ENCODE data around the gene SNHG17.
A peak's percentile ranks its signal among the peaks of the same experiment; 100 is the strongest.
"Not testable (repeated sequence)": the region's sequence is repeated elsewhere in the genome, so short reads cannot be mapped to it uniquely, and the experiment has no call there.

SNHG17 gene

DNA sequence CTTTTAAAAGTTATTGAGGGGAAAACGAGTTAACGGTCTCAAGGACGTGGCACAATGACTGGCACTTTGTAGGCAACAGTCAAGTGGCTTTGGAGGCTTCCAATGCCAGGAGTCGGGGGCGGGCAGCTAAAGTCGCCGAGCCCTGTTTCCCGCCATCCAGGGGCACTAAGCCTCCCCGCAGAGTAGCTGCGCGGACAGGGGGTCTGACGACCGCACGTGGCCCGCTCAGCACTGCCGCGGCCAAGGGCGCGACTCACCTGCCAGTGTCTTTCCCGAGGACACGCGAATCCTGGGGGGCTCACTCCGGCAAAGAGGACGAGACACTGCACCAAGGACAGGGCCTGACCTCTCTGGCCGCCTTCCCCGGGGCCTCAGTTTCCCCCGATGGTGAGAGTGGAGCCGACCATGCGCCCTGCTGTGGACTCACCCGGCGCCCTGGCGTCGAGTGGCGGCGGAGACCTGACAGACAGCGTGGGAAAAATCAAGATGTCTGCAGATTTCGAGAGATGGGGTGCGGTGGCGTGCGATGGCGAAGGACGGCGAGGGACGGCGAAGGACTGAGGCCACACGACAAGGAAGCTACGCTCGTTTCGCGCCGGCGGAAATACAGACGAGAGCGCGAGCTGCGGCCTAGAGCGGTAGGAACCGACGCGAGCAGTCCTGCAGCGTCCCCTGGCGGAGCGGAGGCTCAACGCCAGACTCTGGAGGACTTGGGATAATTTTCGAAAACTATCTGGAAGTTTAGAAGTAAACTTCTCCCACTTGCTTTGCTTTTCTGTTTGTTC is at the start of gene SNHG17:
Gene SNHG17 (minus strand): TSS at position 559 of the 785 bp plus-strand sequence.
- Histone ChIP-seq H3K27ac (ENCODE audit: low read depth, low read length) (peak within 1 kb of the TSS; percentile 71), H3K9me3 (ENCODE audit: low read length) (no peaks in the 10 kb centered on the region), H3K4me1 (ENCODE audit: insufficient read depth, low read length) (peaks cover 10% of the 10 kb centered on the region), H3K9ac (ENCODE audit: low read length) (peak within 1 kb of the TSS; percentile 67), H3K27me3 (ENCODE audit: control insufficient read depth in 1 of 2, insufficient read depth in 2 of 2, low read length in 2 of 2) (no peaks in the 10 kb centered on the region), H3K4me3 (ENCODE audit: low read depth in 1 of 2, low read length in 2 of 2) (peak within 1 kb of the TSS; percentile 52 to 80), H3K36me3 (ENCODE audit: insufficient read depth, low read length) (peaks cover 38% of the 10 kb centered on the region)

DNA sequence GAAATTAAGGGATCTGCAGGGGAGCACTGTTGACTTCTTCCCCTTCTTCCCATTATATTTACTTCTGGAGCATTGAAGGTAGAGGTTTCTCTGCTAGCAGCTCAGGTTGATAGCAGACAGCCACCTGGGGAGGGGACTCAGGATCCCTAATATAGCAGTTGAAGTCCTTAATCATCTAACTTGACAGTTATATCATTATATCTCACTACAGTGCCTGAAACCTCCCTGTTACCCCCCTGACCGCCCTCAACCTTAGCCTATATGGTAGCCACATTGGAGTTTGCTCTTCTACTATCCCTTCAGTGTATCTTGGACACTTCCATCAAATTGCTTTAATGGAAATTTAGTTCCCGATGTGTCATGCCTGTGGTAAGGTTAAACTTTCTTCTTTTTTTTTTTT is 44.5 kb upstream of the SNHG17 start:
- no peaks in the 10 kb centered on the region for H3K9me3 ChIP-seq (ENCODE audit: low read length)
- no peak overlapping the region for H3K27ac ChIP-seq (ENCODE audit: low read depth, low read length)
- H3K4me1 ChIP-seq (ENCODE audit: insufficient read depth, low read length) = no peaks in the 10 kb centered on the region
- H3K4me3 ChIP-seq (ENCODE audit: low read depth in 1 of 2, low read length in 2 of 2) = no peak overlapping the region
- H3K9ac ChIP-seq (ENCODE audit: low read length) = no peak overlapping the region
- no peaks in the 10 kb centered on the region for H3K36me3 ChIP-seq (ENCODE audit: insufficient read depth, low read length)
- H3K27me3 ChIP-seq (ENCODE audit: control insufficient read depth in 1 of 2, insufficient read depth in 2 of 2, low read length in 2 of 2) = no peaks in the 10 kb centered on the region

DNA sequence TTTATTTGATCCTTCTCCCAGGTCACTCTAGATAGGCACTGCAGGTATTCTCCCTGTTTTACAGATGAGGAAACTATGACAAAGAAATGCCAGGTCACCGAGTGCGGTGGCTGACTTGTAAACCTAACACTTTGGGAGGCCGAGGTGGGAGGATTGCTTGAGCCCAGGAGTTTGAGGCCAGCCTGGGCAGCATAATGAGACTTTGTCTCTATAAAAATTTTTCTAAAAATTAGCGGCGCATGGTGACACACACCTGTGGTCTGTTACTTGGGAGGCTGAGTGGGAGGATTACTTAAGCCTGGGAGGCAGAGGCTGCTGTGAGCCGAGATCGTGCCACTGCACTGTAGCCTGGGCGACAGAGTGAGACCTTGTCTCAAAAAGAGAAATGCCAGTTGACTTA is 42.6 kb upstream of the SNHG17 start:
- Histone ChIP-seq H3K27me3 (ENCODE audit: control insufficient read depth in 1 of 2, insufficient read depth in 2 of 2, low read length in 2 of 2) (no peaks in the 10 kb centered on the region), H3K4me3 (ENCODE audit: low read depth in 1 of 2, low read length in 2 of 2) (no peak overlapping the region), H3K4me1 (ENCODE audit: insufficient read depth, low read length) (peaks cover 11% of the 10 kb centered on the region), H3K9me3 (ENCODE audit: low read length) (no peaks in the 10 kb centered on the region), H3K9ac (ENCODE audit: low read length) (no peak overlapping the region), H3K36me3 (ENCODE audit: insufficient read depth, low read length) (no peaks in the 10 kb centered on the region), H3K27ac (ENCODE audit: low read depth, low read length) (no peak overlapping the region)

DNA sequence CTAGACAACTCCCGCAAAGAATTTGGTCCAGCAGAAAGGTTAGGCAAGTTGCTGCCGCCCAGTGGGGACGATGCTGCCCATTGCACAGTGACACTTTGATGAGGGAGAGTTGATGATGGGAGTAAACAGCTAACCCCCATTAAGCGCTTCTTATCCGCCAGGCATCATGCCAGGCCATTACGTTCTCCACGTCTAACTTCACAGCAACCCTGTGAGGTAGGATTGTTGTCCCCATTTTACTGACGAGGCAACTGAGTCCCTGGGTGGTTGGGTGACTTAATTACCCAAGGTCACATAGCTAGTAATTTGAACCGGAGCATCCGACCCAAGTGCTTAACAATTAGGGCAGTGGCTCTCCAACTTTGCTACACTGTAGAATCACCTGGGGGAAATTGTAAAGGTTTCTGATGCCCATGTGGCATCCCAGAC is 38.3 kb upstream of the SNHG17 start:
- H3K27ac ChIP-seq (ENCODE audit: low read depth, low read length) = peak overlapping the region; percentile 89
- H3K36me3 ChIP-seq (ENCODE audit: insufficient read depth, low read length) = no peaks in the 10 kb centered on the region
- H3K27me3 ChIP-seq (ENCODE audit: control insufficient read depth in 1 of 2, insufficient read depth in 2 of 2, low read length in 2 of 2) = no peaks in the 10 kb centered on the region
- no peaks in the 10 kb centered on the region for H3K9me3 ChIP-seq (ENCODE audit: low read length)
- peak overlapping the region; percentile 70 to 75 for H3K4me3 ChIP-seq (ENCODE audit: low read depth in 1 of 2, low read length in 2 of 2)
- no peak overlapping the region for H3K9ac ChIP-seq (ENCODE audit: low read length)
- peaks cover 11% of the 10 kb centered on the region for H3K4me1 ChIP-seq (ENCODE audit: insufficient read depth, low read length)

DNA sequence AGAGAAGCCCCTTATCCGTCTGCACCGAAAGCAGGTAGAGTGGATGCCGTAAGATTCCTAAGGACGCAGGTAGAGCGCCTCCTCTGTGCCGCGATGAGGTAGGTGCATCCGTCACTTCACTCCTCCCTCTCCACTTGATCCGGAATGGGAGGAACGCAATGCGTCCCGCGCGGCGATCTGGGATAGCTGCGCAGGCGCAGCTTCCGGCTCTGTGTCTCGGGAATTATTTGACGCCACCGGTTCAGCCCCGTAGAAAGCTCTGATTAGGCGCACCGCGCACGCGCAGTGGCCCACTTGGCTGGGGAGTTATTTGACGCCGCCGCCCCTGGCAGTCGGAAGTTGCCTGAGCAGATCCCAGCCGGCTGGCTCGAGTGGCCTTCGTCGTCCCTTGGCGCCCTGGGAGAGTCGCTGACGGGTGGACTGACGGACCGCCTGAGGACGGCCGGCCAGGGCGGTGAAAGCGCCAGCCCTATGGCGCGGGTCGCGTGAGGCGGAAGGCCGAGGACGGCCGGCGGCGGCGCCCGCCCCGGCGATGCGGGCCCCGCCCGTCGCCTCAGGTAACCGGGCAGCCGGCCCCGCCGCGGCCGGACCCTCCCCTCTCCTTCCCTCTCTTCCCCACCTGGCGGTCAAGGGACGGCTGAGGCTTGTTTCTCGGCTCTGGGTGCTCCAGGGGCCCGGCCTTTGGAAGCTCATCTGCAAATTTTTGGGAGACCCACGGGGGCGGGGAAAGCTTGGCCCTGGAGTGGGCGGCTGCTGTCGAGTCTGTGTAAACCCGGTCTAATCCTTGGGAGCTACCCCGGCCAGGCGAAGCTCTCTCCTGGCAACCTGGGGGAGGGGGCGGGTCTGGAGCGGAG is 37.6 kb upstream of the SNHG17 start, which contains the start of gene RALGAPB:
Gene RALGAPB (plus strand): TSS at position 331 of the 854 bp plus-strand sequence. CDS start 15,590 bp downstream, outside the sequence.
- Histone ChIP-seq H3K9ac (ENCODE audit: low read length) (peak within 1 kb of the TSS; percentile 28), H3K4me1 (ENCODE audit: insufficient read depth, low read length) (peaks cover 11% of the 10 kb centered on the region), H3K9me3 (ENCODE audit: low read length) (no peaks in the 10 kb centered on the region), H3K36me3 (ENCODE audit: insufficient read depth, low read length) (no peaks in the 10 kb centered on the region), H3K27ac (ENCODE audit: low read depth, low read length) (peak within 1 kb of the TSS; percentile 89), H3K4me3 (ENCODE audit: low read depth in 1 of 2, low read length in 2 of 2) (peak within 1 kb of the TSS; percentile 70 to 75), H3K27me3 (ENCODE audit: control insufficient read depth in 1 of 2, insufficient read depth in 2 of 2, low read length in 2 of 2) (no peaks in the 10 kb centered on the region)

DNA sequence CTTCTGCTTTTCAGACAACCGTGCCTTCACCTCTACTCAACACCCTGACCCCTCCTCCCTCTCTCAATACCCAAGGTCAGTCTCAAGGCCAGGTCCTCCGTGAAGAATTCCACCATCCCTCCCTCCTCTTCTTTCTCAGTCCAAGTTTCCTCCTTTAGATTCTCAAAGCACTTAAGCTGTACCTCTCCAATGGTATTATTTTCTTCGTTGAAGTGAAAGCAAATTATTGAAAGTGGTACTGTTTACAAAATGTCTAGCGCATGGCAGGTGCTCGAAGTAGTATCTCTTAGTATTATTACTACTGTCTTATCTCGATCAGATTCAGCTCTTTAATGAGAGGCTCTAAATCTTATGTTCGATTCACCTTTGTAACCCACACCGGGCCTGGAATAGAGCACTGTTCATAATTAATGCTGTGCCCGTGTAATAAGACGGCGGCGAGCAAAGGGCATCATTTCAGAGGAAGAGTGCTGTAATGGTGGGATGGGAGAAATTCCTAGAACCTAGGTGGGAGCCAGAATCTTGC is 36.9 kb upstream of the SNHG17 start:
- Histone ChIP-seq H3K27me3 (ENCODE audit: control insufficient read depth in 1 of 2, insufficient read depth in 2 of 2, low read length in 2 of 2) (no peaks in the 10 kb centered on the region), H3K27ac (ENCODE audit: low read depth, low read length) (peak overlapping the region; percentile 89), H3K9me3 (ENCODE audit: low read length) (no peaks in the 10 kb centered on the region), H3K4me3 (ENCODE audit: low read depth in 1 of 2, low read length in 2 of 2) (peak overlapping the region; percentile 12 to 75), H3K36me3 (ENCODE audit: insufficient read depth, low read length) (no peaks in the 10 kb centered on the region), H3K9ac (ENCODE audit: low read length) (peak overlapping the region; percentile 28), H3K4me1 (ENCODE audit: insufficient read depth, low read length) (peaks cover 11% of the 10 kb centered on the region)

DNA sequence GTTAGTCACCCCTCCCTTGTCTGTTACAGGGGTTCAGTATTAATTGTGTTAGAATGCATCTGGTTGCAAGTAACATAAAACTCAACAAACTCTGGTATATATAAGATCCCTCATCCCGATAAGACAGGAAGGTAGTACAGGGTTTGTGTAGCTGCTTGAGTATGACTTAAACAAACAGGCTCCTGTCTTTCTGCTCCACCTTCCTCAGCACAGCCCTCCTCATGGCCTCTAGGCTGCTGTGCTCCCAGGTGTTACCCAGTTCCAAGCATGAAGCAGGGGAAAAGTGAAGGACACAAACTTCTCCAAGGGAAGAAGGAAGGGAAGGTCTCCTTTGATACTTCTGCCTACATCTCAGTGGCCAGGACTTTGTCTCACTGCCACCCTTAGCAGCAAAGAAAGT is 36.1 kb upstream of the SNHG17 start:
- Histone ChIP-seq H3K4me3 (ENCODE audit: low read depth in 1 of 2, low read length in 2 of 2) (no peak overlapping the region), H3K9me3 (ENCODE audit: low read length) (no peaks in the 10 kb centered on the region), H3K9ac (ENCODE audit: low read length) (no peak overlapping the region), H3K27me3 (ENCODE audit: control insufficient read depth in 1 of 2, insufficient read depth in 2 of 2, low read length in 2 of 2) (no peaks in the 10 kb centered on the region), H3K27ac (ENCODE audit: low read depth, low read length) (no peak overlapping the region), H3K4me1 (ENCODE audit: insufficient read depth, low read length) (peaks cover 11% of the 10 kb centered on the region), H3K36me3 (ENCODE audit: insufficient read depth, low read length) (no peaks in the 10 kb centered on the region)

DNA sequence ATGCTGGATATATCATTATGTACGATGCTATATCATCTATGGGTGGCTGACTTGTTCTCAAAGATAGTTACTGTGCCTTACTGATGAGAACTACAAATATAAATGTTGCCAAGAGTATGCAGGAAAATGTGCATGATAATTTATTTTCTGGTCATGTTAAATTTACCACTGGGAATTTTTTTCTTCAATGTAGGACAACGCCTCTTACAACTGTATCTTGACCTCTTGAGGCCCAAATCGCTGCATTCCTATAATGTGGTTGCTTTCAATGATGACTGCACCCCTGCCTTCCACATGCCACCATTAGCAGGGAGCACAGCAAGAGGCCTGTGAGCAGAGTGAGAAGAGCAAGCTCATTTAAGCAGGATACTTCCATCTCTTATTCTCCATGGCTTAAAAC is 31.9 kb upstream of the SNHG17 start:
- no peaks in the 10 kb centered on the region for H3K36me3 ChIP-seq (ENCODE audit: insufficient read depth, low read length)
- H3K9ac ChIP-seq (ENCODE audit: low read length) = no peak overlapping the region
- H3K4me1 ChIP-seq (ENCODE audit: insufficient read depth, low read length) = no peaks in the 10 kb centered on the region
- H3K9me3 ChIP-seq (ENCODE audit: low read length) = no peaks in the 10 kb centered on the region
- H3K27me3 ChIP-seq (ENCODE audit: control insufficient read depth in 1 of 2, insufficient read depth in 2 of 2, low read length in 2 of 2) = no peaks in the 10 kb centered on the region
- H3K27ac ChIP-seq (ENCODE audit: low read depth, low read length) = no peak overlapping the region
- no peak overlapping the region for H3K4me3 ChIP-seq (ENCODE audit: low read depth in 1 of 2, low read length in 2 of 2)

DNA sequence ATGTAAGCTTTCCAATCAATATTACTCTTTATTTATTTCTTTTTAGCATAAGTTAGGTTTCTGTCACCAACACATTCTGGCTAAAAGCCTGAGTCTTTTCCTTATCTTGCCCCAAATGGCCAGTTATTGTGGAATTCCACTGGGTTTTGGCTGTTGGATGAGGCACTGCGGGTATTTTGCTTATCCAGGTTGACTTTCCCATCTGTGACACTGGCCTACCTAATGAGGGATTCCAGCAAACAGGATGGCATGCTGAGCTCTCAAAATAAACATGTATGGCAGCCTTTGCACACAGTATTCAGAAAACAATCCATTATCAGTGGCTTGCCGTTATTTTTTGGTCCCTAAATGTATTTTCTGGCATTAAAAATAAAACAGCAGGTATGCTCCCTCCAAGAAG is 31.0 kb upstream of the SNHG17 start:
- no peak overlapping the region for H3K9ac ChIP-seq (ENCODE audit: low read length)
- H3K9me3 ChIP-seq (ENCODE audit: low read length) = no peaks in the 10 kb centered on the region
- H3K36me3 ChIP-seq (ENCODE audit: insufficient read depth, low read length) = no peaks in the 10 kb centered on the region
- no peak overlapping the region for H3K27ac ChIP-seq (ENCODE audit: low read depth, low read length)
- no peak overlapping the region for H3K4me3 ChIP-seq (ENCODE audit: low read depth in 1 of 2, low read length in 2 of 2)
- no peaks in the 10 kb centered on the region for H3K27me3 ChIP-seq (ENCODE audit: control insufficient read depth in 1 of 2, insufficient read depth in 2 of 2, low read length in 2 of 2)
- no peaks in the 10 kb centered on the region for H3K4me1 ChIP-seq (ENCODE audit: insufficient read depth, low read length)

DNA sequence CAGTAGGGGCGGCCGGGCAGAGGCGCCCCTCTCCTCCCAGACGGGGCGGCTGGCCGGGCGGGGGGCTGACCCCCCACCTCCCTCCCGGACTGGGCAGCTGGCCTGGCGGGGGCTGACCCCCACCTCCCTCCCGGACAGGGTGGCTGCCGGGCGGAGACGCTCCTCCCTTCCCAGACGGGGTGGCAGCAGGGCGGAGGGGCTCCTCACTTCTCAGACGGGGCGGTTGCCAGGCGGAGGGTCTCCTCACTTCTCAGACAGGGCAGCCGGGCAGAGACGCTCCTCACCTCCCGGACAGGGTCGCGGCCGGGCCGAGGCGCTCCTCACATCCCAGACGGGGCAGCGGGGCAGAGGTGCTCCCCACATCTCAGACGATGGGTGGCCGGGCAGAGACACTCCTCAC is 26.4 kb upstream of the SNHG17 start:
- not testable (repeated sequence) for H3K36me3 ChIP-seq (ENCODE audit: insufficient read depth, low read length); H3K4me1 ChIP-seq (ENCODE audit: insufficient read depth, low read length); H3K9me3 ChIP-seq (ENCODE audit: low read length); H3K4me3 ChIP-seq (ENCODE audit: low read depth in 1 of 2, low read length in 2 of 2); H3K27me3 ChIP-seq (ENCODE audit: control insufficient read depth in 1 of 2, insufficient read depth in 2 of 2, low read length in 2 of 2); H3K27ac ChIP-seq (ENCODE audit: low read depth, low read length); H3K9ac ChIP-seq (ENCODE audit: low read length)

DNA sequence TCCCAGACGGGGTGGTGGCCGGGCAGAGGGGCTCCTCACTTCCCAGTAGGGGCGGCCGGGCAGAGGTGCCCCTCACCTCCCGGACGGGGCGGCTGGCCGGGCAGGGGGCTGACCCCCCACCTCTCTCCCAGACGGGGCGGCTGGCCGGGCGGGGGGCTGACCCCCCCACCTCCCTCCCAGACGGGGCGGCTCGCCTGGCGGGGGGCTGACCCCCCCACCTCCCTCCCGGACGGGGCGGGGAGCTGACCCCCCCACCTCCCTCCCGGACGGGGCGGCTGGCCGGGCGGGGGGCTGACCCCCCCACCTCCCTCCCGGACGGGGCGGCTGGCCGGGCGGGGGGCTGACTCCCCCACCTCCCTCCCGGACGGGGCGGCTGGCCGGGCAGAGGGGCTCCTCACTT is 26.0 kb upstream of the SNHG17 start:
- not testable (repeated sequence) for H3K36me3 ChIP-seq (ENCODE audit: insufficient read depth, low read length); H3K9ac ChIP-seq (ENCODE audit: low read length); H3K4me3 ChIP-seq (ENCODE audit: low read depth in 1 of 2, low read length in 2 of 2); H3K9me3 ChIP-seq (ENCODE audit: low read length); H3K4me1 ChIP-seq (ENCODE audit: insufficient read depth, low read length); H3K27me3 ChIP-seq (ENCODE audit: control insufficient read depth in 1 of 2, insufficient read depth in 2 of 2, low read length in 2 of 2); H3K27ac ChIP-seq (ENCODE audit: low read depth, low read length)

Measured in muscle layer of colon (tissue), 2 donors.